GM23338 (cell line): Measurements from ENCODE around the gene SFSWAP. TPM values are rescaled to one million over a fixed set of nuclear protein-coding genes. Genes with fewer than 3 reads are reported as not detected.
A peak's percentile ranks its signal among the peaks of the same experiment; 100 is the strongest.

Source experiments
- ATAC-seq: fragments of 200-7000 bp; cut with Tn5 transposase; 3 replicates; pipeline ENCODE4 v1.9.1; 2020
- DNase-seq: peaks from one replicate; pipeline ENCODE4 v3.0.0-alpha.2; 2015; ENCODE audit warnings: low spot score
- H2AFZ ChIP-seq: fragments of 200-600 bp; sonication (generic); 2 replicates; pipeline ENCODE4 v1.8.0; 2016; ENCODE audit warnings: antibody characterized with exemption, mild to moderate bottlenecking, moderate library complexity
- H3F3A ChIP-seq: fragments of 200-600 bp; sonication (generic); replicated peaks from 2 replicates; pipeline ENCODE4 v1.8.0; 2017; ENCODE audit warnings: antibody characterized with exemption, mixed run types, low read depth
- H3K27ac ChIP-seq: fragments of 200-600 bp; sonication (generic); 2 replicates; pipeline ENCODE4 v1.6.1; 2016; ENCODE audit warnings: low read depth
- H3K27me3 ChIP-seq: fragments of 200-600 bp; sonication (generic); 2 replicates; pipeline ENCODE4 v1.8.0; 2016; ENCODE audit warnings: mild to moderate bottlenecking, mixed run types, moderate library complexity; ENCODE audit not compliant: insufficient read depth
- H3K36me3 ChIP-seq: fragments of 200-600 bp; sonication (generic); 2 replicates; pipeline ENCODE4 v1.8.0; 2016; ENCODE audit warnings: mild to moderate bottlenecking; ENCODE audit not compliant: insufficient read depth
- H3K4me1 ChIP-seq: fragments of 200-600 bp; sonication (generic); 2 replicates; pipeline ENCODE4 v1.8.0; 2016; ENCODE audit warnings: mild to moderate bottlenecking, moderate library complexity; ENCODE audit not compliant: insufficient read depth
- H3K4me2 ChIP-seq: fragments of 200-600 bp; sonication (generic); 2 replicates; pipeline ENCODE4 v1.7.1; 2017; ENCODE audit warnings: mixed run types
- H3K4me3 ChIP-seq: fragments of 200-600 bp; sonication (generic); 2 replicates; pipeline ENCODE4 v1.6.1; 2016; ENCODE audit warnings: mixed run types
- H3K79me2 ChIP-seq: fragments of 200-600 bp; sonication (generic); replicated peaks from 2 replicates; pipeline ENCODE4 v1.8.0; 2017; ENCODE audit warnings: mild to moderate bottlenecking; ENCODE audit not compliant: insufficient read depth
- H3K9me2 ChIP-seq: fragments of 200-600 bp; sonication (generic); 2 replicates; pipeline ENCODE4 v1.8.0; 2017; ENCODE audit not compliant: insufficient read depth
- H4K20me1 ChIP-seq: fragments of 200-600 bp; sonication (generic); replicated peaks from 2 replicates; pipeline ENCODE4 v1.8.0; 2017; ENCODE audit warnings: mild to moderate bottlenecking; ENCODE audit not compliant: insufficient read depth
- H3K27ac Mint-ChIP-seq: 2 replicates; pipeline ENCODE4 v1.8.0; 2020; ENCODE audit warnings: inconsistent platforms, mild to moderate bottlenecking, moderate library complexity, mixed read lengths
- H3K27me3 Mint-ChIP-seq: 3 replicates; pipeline ENCODE4 v1.8.0; 2022; ENCODE audit warnings: low read depth, mild to moderate bottlenecking, moderate library complexity, mixed read lengths, inconsistent platforms; ENCODE audit not compliant: insufficient read depth, poor library complexity
- H3K36me3 Mint-ChIP-seq: 3 replicates; pipeline ENCODE4 v1.8.0; 2021; ENCODE audit warnings: low read depth, mild to moderate bottlenecking, inconsistent platforms, moderate library complexity, mixed read lengths
- H3K4me1 Mint-ChIP-seq: 3 replicates; pipeline ENCODE4 v1.8.0; 2020; ENCODE audit warnings: mild to moderate bottlenecking, inconsistent platforms, mixed read lengths
- H3K4me3 Mint-ChIP-seq: 3 replicates; pipeline ENCODE4 v1.8.0; 2021; ENCODE audit warnings: moderate library complexity, mild to moderate bottlenecking, inconsistent platforms, mixed read lengths
- H3K9me3 Mint-ChIP-seq: 3 replicates; pipeline ENCODE4 v1.8.0; 2020; ENCODE audit warnings: moderate library complexity, mild to moderate bottlenecking, inconsistent platforms, mixed read lengths
- CTCF ChIP-seq, 2 experiments: fragments of 200-600 bp in 1 of 2; sonication (generic) in 1 of 2; conservative IDR thresholded peaks; 2 replicates each; pipeline versions ENCODE4 v1.5.1 to v1.6.1; 2016 to 2017; ENCODE audit warnings: antibody characterized with exemption in 2 of 2, low read depth in 2 of 2, mild to moderate bottlenecking in 2 of 2, moderate library complexity in 1 of 2
- POLR2AphosphoS5 ChIP-seq: IDR thresholded peaks from 2 replicates; pipeline ENCODE4 v1.6.1; 2016; ENCODE audit warnings: antibody characterized with exemption, low read depth
- REST ChIP-seq: IDR thresholded peaks from one replicate; pipeline ENCODE4 v1.6.1; 2018; ENCODE audit warnings: antibody characterized with exemption; ENCODE audit not compliant: unreplicated experiment
- STAT1 ChIP-seq: IDR thresholded peaks from one replicate; pipeline ENCODE4 v1.6.1; 2016; ENCODE audit warnings: antibody characterized with exemption; ENCODE audit not compliant: unreplicated experiment
- ZNF331 ChIP-seq: fragments of 250-450 bp; sonication (Bioruptor Pico); IDR thresholded peaks from 2 replicates; pipeline ENCODE4 v1.5.0; 2020; ENCODE audit warnings: low read depth, mild to moderate bottlenecking, moderate library complexity
- ZNF462 ChIP-seq: fragments of 250-450 bp; sonication (Bioruptor Pico); IDR thresholded peaks from 2 replicates; pipeline ENCODE4 v1.5.0; 2020; ENCODE audit warnings: mild to moderate bottlenecking, moderate library complexity
- polyA plus RNA-seq: library from polyadenylated mRNA; unstranded; fragments of >200 nt; fragmentation: Nextera tagmentation; extraction: Ambion mirVana; gene quantifications from 2 replicates; pipeline ENCODE4 v1.2.1, GENCODE V29; 2016
- total RNA-seq: library from RNA; depleted of rRNA; stranded (reverse); fragments of >200 nt; shearing (Covaris generic); gene quantifications from 2 replicates; pipeline ENCODE4 v1.2.3, GENCODE V29; 2014

Gene SFSWAP
- total and polyA plus RNA-seq, 2 experiments from 2014 or later = 41.0 to 49.8 TPM

- Mint-ChIP-seq H3K27me3 (peaks cover 11% of the 10 kb centered on the region), H3K36me3 (peaks cover 79% of the 10 kb centered on the region), H3K4me1 (peaks cover 37% of the 10 kb centered on the region), H3K27ac (no peak overlapping the region), H3K9me3 (no peaks in the 10 kb centered on the region), H3K4me3 (no peak overlapping the region)
- Histone ChIP-seq H3K9me2 (no peaks in the 10 kb centered on the region), H3K4me1 (peaks cover 9% of the 10 kb centered on the region), H3K36me3 (peaks cover 51% of the 10 kb centered on the region), H3K4me2 (no peak overlapping the region), H3K4me3 (no peak overlapping the region), H4K20me1 (peaks cover 6% of the 10 kb centered on the region), H3K79me2 (peaks cover 15% of the 10 kb centered on the region; the same call in 1 of the 2 replicates), H3K27ac (peak overlapping the region; percentile 72; the same call in 1 of the 2 replicates), H2AFZ (no peak overlapping the region), H3K27me3 (no peaks in the 10 kb centered on the region), H3F3A (peaks cover 11% of the 10 kb centered on the region; the same call in 1 of the 2 replicates)
- DNase-seq = no peak
- ATAC-seq = no peak
- TF ChIP-seq STAT1 (no peak), POLR2AphosphoS5 (no peak), ZNF331 (no peak), REST (no peak)
Observed at GRCh38 chr12:131754184-131754583, 43.3 kb downstream of the SFSWAP start.

GRCh38 chr12:131755305-131756113 is 44.6 kb downstream of the SFSWAP start:
- H3K36me3 Mint-ChIP-seq = peaks cover 75% of the 10 kb centered on the region

More at GRCh38 chr12:131755305-131756113, 44.6 kb downstream of the SFSWAP start:
- peak; percentile 92 for DNase-seq
- H3K4me2 ChIP-seq = no peak overlapping the region
- H3K4me3 Mint-ChIP-seq = no peak overlapping the region
- H3K4me3 ChIP-seq = no peak overlapping the region
- peak overlapping the region; percentile 87 for H3K27ac Mint-ChIP-seq
- H3K27ac ChIP-seq = no peak overlapping the region
- TF ChIP-seq ZNF462 (CRISPR knock-in tag) (no peak), CTCF (conservative IDR thresholded peaks at IDR 0.05; ENCODE audit: low read depth in 2 of 2) (peak; percentile 77 to 79)
- H3K4me1 Mint-ChIP-seq = peaks cover 35% of the 10 kb centered on the region
- peaks cover 9% of the 10 kb centered on the region for H3K4me1 ChIP-seq
- H3K27me3 ChIP-seq = no peaks in the 10 kb centered on the region
- 0 out of 2 replicates have a peak, but pooled peaks cover 11% of the 10 kb centered on the region for H3K79me2 ChIP-seq
- H4K20me1 ChIP-seq = peaks cover 6% of the 10 kb centered on the region
- H3F3A ChIP-seq = peaks cover 11% of the 10 kb centered on the region; the same call in 1 of the 2 replicates
- H3K9me3 Mint-ChIP-seq = no peaks in the 10 kb centered on the region
- H2AFZ ChIP-seq = no peak overlapping the region
- H3K9me2 ChIP-seq = no peaks in the 10 kb centered on the region
- H3K27me3 Mint-ChIP-seq = peaks cover 11% of the 10 kb centered on the region
- peak; percentile 70 for ATAC-seq
- peaks cover 51% of the 10 kb centered on the region for H3K36me3 ChIP-seq
